ENCODE data around the gene MYCN.

GRCh38 chr2:15985531-15985930 is 45.2 kb downstream of the MYCN start:
- TF ChIP-seq TCF12 (IDR thresholded peaks at IDR 0.05): no peak
- TF ChIP-seq, protein P1, sequence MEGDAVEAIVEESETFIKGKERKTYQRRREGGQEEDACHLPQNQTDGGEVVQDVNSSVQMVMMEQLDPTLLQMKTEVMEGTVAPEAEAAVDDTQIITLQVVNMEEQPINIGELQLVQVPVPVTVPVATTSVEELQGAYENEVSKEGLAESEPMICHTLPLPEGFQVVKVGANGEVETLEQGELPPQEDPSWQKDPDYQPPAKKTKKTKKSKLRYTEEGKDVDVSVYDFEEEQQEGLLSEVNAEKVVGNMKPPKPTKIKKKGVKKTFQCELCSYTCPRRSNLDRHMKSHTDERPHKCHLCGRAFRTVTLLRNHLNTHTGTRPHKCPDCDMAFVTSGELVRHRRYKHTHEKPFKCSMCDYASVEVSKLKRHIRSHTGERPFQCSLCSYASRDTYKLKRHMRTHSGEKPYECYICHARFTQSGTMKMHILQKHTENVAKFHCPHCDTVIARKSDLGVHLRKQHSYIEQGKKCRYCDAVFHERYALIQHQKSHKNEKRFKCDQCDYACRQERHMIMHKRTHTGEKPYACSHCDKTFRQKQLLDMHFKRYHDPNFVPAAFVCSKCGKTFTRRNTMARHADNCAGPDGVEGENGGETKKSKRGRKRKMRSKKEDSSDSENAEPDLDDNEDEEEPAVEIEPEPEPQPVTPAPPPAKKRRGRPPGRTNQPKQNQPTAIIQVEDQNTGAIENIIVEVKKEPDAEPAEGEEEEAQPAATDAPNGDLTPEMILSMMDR (IDR thresholded peaks at IDR 0.05): no peak
- TF ChIP-seq USF2 (IDR thresholded peaks at IDR 0.05; ENCODE audit: borderline replicate concordance, low read depth, low read length): no peak
- TF ChIP-seq CHD2 (IDR thresholded peaks at IDR 0.05; ENCODE audit: low read length, partially characterized antibody): no peak
- TF ChIP-seq GATA2 (CRISPR knock-in tag; IDR thresholded peaks at IDR 0.05): no peak
- no peak for TF ChIP-seq EZH2phosphoT487 (IDR thresholded peaks at IDR 0.05; ENCODE audit: borderline replicate concordance, low read depth)
- TF ChIP-seq FOXM1 (IDR thresholded peaks at IDR 0.05; ENCODE audit: low read depth): no peak
- no peak for TF ChIP-seq TAF1 (IDR thresholded peaks at IDR 0.05; ENCODE audit: borderline replicate concordance, low read depth, low read length)
